Hindlimb muscle (tissue), 1 donor: ENCODE data around the gene UPK2. TPM values are rescaled to one million over a fixed set of nuclear protein-coding genes. Genes with fewer than 3 reads are reported as not detected.

ENCODE experiments used
- DNase-seq: peaks from one replicate; pipeline ENCODE4 v3.0.0-alpha.2; 2013
- polyA plus RNA-seq: library from polyadenylated mRNA; unstranded; fragments of 120-200 nt; gene quantifications from one replicate; pipeline ENCODE4 v1.2.1, GENCODE V29; 2013; ENCODE audit not compliant: insufficient read length

The UPK2 gene
- polyA plus RNA-seq, 1 donor = 1.2 TPM

DNA sequence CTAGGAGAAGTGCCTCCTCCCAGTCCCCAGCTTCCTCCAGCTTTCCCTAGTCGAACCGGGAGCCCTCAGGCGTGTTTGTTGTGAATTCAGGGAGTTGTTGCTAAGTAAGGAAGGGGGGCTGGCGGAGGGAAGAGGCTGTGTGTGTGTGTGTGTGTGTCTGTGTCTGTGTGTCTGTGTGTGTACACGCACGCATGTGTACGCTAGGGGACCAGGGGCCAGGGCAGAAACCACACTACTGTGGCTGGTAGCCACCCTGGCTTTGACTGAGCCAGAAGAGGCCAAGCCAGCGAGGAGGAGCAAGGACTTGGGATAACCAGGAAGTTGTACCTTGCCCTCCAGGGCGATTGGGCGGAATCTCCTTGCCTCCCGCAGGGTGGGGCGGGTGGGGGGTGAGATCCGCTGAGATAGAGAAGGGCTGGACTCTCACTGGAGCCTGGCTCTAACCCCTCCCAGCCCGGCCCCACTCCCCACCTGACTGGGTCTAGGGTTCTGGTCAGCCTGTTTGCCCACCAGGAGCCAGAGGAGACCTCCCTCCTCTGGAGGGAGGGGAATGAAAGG is 37.9 kb upstream of the UPK2 start:
- DNase-seq = peak; percentile 77

DNA sequence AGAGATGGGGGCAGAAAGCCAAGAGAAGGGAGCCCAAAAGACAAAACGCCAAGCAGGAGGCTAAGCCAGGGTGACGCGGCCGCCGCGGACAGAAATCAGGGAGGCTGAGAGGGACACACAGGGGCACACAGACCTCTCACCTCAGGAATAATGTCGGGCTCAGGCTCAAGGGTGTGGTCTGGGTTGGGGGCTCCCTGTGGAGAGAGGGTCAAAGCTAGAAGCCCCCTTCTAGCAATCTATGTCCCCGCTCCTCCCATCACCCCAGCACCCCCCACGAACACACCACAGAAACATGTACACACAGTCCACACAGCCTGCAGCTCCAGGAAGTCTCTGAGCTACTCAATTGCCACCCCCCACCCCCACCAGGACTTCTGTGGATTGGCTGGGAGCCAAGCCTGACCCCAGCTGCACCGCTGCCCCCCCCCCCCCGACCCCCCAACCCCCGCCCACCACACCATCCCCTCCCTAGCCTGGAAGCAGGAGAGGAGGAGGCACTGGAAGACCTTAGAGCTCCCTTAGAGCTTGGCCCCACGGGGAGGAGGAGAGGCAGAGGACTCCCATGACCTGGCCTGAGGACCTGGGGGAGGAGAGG is 37.3 kb upstream of the UPK2 start:
- no peak for DNase-seq

DNA sequence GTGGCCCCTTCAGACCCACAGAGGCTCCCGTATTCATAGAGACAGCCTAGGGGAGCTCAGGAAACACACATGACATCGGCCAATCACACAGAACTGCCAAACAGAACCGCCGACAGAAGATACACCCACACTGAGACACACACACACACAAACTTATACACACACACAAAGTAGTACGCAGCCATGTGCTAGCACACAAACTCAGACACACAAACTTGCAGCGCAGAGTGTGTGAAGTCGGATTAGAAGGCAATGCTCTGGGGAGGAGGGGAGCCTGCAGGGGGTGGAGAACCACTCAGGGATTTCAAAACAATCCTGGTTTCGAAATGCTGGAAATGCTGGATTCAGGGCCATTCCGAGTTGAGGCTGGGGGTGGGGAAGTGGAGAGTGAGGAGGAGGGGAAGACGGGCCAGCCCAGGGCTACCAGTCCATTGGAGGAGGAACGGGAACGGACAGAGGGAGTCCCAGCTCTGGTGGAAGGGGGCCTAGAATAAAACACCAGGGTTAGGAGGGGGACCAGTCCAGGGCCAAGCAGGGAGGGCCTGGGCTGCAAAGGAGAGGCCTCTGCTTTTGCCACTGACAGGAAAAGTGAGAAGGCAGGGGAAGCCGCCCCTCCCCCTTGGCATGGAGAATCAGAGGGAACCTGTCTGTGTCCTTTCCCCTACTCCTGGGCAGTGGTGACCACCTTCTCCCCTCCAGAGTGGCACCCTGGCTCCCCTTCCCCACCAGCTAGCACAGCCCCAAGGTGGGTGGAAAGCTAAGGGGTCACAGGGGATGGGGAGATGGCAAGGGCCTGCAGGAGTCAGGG is 34.8 kb upstream of the UPK2 start:
- no peak for DNase-seq

DNA sequence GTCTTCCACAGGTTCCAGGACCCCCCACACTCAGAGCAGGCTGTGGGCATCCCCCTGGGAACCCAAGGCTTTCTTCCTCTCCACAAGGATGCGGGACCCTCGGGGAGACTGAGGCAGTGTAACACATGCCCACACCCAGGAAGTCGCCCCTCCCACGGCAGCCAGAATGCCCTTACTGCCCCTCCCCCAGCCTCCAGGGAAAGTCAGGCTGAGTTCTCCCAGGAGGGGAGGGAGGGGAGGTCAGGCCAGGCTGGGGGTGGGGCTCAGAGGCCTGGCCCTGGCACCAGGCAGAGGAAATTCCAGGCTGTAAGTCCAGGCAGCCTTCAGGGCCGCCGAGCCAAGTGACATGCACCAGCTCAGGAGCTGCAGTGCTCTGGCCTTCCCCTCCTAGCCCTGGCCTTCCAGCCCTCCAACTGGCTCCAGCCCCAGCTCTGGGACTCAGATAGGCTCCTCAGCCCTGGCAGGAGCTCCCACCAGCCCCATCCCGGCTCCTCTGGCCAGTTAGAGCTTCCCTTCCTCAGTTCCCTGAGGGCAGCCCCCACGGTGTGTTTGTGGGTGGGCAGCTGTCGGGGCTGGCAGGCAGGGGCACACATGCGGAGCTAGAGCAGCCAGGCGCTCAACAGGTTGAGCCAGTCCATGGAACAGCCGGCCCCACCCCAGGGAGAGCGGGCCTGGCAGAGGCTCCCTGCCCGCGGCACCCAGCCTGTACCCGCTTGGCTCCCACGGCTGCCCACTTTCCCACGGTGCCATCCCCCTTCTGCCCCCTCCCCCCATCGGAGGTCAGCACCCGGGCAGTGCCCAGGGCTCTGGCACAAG is 34.0 kb upstream of the UPK2 start:
- DNase-seq = no peak

DNA sequence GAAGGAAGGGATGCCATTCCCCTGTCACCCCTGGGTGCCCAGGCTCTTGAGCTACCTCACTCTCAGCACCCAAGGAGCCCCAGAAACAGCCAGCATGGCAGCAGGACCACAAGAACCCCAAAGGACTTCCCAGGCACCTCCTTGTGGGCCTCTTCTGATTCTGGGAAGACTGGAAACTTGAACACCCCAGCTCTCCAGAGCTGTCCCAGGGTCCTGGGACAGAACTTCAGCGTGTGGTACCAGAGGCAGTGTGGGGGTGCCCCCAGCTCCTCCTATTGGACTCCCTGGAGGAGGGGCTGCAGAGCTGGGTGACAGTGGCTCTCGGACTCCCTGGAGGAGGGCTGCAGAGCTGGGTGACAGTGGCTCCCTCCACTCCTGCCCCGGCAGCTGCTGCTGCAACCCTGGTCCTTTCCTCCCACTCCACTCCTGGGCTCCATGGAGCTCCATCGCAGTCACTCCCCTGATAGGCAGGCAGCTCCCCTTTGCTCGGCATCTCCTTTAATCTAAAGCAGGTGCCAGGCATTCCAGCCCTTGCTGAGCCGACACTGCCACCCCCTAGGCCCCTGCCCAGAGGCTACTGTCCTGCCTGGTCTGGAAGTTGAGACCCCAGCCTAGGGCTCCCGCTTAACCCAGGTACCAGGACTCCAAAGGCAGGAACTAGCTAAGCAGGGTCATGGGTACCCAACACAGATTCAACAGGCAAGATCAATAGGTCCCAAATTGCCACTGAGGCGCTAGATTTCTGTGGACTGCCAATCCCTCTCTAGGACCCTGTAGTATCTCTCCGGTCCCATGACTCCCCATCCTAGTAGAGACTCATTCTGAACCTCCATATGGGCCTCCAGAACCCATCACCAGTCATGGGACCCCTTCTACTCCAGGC is 33.1 kb upstream of the UPK2 start:
- no peak for DNase-seq

DNA sequence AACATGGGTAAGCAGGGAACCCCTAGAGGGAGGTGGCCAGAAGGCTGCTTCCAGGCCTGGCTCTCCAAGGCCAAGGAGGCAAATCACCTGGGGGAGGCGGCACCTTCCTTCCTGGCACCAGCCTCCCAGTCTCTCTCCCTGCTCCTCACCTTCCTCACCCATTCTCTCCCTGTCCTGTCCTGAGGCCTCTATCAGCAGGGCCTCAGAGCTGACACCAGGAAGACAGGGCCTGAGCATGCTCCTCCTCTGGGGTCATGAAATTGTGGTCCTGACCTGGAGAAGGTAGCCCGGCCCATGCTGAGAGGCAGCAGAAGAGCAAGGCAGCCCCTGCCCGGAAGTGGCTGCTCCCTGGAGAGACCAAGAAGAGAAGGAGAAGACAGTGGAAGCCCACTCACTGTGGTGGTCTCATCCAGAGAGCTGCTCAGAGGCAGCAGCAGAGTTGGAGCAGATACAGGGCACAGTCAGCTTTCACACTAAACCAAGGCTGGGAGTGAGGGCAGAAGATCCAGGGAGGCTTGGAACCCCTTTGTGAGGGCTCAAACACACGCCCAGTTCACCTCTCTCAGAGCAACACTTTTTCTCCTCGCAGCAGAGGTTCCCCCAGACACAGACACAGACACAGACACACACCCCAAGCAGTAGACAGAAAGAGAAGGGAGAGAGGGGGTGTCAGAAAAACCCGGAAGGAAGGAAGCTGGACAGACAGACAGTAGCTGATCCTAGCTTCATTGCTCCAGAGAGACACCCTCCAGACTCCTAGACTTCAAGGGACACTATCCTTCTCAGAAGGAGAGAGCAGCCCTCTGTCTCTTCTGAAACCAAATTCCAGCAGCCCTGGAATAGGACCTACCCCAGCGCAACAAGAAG is 32.1 kb upstream of the UPK2 start:
- DNase-seq = no peak

DNA sequence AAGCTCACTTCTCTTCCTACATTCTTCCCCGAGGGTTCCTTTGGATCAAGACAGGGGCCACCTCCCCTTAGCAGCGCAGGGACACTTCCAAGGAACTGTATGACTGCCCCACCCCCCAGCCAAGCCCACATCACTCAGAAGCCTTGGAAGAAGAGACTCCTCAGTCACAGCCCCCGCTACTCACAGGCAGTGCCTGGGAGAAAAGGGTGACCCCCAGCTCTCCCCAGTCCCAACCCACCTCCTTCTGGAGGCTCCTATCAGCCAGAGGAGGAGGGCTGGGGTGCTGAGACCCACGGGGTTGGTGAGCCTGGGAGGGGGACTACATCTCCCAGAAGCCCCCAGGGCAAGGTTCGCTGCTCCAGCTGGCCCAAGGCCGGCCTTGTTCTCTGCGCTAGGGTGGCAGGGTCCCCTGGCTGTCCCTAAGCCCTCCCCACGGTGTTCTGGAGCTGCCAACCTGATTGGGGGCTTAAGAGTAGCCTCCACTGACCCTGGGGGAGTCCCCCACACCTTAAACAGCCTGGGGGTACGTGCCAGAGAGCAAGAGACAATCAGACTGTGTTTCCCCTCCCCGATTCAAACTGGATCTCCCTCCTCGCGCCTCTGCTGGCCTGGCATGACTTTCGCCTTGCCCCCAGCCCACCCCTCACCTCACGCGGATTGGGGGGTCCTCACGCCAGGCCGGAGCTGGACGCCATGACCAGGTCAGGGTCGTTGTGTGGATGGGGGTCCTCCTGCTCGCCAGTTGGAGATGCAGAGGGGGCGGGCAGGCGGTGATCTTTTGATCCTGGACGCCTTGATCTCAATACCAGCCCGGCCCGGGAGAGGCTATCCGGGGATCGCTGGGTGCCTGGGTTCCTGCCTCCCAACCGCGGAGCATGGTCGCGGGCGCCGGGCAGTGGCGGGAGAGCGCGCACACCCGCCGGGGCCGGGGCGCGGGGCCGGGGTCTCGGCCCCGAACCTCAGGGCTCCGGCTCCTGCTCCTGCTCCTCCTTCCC is 31.2 kb upstream of the UPK2 start:
- DNase-seq = no peak

DNA sequence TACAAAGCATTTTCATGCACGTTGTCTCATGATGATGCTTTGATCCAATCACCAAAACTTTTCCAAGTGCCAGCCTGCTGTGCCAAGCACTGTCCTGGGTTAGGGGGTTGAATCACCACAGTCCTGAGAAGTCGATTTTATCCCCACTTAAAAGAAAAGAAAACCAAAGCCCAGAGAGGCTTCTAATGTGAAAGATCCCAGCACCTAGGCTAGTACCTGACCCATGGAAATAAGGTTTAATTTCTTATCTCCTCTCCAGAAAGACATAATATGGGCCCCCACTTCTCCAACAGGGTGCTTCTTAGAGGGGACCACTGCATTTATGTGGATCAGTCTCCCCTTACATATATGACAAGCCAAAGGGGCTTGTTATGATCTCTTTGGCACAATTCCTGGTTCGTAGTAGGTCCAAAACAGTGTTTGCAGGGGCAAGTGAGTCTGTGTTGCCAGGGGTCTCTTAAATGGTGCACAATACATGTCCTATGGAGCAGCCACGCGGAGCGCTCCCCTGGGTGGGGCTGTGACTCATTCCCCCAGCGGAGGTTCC is 28.5 kb upstream of the UPK2 start:
- no peak for DNase-seq

DNA sequence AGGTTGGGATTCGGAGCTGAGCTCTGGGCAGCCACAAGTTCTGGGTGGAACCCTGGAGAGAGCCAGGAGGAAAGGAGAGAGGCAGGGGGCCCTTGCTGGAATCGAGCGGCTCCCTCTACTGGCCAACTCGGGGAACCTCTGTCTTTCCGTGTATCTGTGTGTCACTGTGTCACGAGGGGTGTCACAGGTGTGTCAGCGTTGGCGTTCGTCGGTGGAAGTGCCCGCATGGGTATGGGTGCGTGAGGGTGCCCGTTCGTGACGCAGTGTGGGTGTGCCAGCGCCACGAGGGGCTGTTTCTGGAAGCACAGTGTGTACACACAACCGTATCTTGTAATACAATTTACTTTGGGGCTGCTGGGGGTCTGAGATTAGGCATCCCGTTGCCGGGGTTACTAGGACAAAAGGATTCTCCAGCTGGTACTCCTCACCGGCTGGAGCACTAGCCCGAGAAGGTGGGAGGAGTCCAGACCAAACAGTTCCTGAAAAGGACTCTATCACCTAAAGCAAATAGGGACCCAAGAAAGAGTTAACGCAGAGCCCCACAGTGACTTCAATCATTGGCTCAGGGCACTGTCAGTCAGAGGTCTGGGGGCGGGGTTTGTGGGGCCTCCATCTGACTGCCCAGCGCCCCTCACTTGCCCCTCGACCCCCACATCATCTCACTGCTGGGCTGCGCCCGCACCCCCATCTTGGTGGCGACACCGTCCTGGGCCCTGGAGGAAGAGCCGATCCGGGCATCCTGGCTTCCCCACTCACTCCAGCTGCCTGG is 27.8 kb upstream of the UPK2 start:
- DNase-seq = peak; percentile 95

DNA sequence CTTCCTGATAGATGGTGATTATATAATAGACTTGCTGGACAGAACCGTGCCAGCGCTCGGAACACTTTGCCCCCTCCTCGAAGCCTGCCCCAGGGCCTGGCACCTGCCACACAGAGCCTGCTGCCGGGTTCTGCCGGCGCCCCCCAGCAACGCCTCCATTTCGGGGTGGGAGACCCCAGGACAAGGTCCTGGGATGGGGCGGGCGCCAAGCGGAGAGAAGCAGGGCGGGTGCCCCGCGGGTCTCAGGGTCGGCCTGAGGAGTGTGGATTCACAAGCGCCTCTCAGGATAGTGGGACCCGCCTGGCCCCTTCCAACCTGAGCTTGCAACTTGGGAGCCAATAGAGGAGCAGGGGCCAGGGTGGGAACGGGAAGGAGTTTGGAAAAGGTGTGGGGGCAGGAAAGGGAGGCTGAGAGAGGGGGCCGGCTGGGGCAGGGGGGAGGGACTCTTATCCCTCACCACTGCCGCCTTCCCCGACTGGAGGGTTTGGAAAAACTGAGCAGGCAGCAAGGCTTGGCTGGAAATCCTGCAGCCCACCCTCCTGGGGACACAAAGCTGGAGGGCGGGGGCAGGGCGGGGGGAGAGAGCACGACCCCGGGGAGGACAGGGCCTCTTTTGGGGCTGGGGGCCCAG is 27.1 kb upstream of the UPK2 start:
- DNase-seq = peak; percentile 90

DNA sequence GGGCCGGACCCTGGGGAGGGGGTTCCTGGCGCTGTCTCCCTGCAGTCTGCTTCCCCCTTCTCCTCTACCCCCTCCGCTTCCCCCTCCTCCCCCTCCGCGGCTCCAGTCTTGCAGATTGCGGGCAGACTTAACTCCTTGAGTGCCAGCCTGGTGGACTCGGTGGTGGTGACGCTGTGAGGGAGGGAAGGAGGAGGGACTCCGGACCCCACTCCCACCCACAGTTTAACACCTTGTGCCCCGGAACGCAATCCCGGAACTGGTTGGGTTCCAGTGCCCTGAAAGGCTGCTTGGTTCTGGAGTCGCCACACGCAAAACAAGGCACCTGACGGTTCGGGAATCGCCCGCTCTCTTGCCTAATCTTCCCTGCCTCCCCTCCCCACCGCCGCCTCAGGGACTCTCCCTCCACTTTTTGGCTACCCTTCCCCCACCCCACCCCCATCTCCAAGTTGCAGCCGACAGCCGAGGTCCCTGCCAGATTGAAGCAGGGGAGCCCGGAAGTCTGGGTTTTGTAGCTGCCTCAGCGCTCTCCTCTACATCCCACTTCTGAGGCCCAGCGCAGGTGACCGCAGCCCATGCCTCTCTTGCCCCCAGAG is 26.5 kb upstream of the UPK2 start:
- DNase-seq = peak; percentile 95

DNA sequence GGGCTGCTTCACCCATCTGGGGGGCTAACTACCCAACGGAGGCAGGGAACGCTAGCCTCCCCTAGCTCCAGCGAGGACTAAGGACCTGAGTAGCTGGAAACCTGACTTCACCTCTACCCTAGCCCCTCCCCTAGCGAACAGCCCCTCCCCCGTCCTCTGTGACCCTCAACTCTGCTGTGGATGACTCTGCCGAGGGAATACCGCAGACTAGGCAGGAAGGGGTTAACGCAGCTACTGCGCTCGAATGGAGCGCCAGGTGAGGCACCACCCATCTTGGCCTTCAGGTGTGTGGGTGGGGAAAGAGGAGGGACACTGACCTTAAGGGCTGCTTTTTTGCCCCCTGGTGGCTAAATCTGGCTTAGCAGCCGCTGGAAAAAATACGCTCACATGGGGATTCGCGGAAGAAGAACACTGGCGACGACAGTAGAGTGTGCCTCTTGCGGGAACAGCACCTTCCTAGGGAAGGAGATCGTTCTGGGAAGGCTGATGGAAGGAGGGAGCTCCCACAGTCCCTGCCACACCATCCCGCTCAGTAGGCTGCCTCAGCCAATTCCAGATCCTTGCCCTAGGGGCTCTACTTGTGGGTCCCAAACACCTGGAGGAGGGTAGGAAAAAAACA is 25.9 kb upstream of the UPK2 start:
- peak; percentile 83 for DNase-seq

DNA sequence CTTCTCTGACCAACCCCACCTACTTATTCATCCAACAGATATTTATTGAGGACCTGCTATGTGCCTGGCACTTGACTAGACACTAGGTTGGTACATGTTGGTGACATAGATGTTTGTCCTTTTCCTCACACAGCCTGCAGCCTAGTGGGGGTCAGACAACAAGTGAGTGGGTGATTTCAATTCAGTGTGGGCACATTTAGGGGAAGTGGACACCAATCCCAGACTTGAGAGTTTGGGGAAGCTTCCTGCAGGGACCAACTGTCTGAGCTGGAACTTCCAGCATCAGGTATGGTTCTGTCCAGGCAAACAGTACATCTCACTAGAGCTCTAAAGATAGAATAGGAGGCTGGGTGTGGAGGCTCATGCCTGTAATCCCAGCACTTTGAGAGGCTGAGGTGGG is 24.5 kb upstream of the UPK2 start:
- no peak for DNase-seq

DNA sequence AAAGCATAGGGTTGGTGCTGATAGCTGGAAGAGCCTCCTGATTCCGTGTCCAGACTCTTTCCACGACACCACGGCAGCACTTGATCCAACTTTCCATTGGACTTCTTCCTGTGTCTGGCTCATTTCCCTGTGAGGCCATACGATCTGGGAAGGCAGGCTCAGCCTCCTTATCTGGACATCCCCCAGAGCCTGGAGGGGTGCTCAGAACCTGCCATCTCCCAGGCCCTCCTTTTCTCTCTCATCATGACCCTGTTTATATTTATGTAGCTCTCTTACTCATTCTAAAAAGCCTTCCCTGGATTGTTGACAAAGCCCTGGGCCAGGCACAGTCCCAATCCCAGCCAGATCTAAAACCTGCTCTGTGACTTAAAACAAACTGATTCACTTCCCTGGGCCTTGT is 22.6 kb upstream of the UPK2 start:
- peak; percentile 88 for DNase-seq

DNA sequence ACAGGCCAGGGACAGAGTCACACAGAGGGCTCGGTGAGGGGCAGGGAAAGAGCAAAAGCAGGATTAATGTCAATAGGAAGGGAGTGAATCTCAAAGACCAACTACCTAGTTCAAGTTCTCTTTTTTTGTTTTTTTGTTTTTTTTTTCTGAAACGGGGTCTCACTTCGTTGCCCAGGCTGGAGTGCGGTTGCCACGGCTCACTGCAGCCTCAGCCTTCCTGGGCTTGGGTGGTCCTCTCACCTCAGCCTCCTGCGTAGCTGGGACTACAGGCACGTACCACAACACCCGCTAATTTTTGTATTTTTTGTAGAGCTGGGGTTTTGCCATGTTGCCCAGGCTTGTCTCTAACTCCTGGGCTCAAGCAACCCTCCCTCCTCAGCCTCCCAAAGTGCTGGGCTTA is 20.7 kb upstream of the UPK2 start:
- DNase-seq = no peak

DNA sequence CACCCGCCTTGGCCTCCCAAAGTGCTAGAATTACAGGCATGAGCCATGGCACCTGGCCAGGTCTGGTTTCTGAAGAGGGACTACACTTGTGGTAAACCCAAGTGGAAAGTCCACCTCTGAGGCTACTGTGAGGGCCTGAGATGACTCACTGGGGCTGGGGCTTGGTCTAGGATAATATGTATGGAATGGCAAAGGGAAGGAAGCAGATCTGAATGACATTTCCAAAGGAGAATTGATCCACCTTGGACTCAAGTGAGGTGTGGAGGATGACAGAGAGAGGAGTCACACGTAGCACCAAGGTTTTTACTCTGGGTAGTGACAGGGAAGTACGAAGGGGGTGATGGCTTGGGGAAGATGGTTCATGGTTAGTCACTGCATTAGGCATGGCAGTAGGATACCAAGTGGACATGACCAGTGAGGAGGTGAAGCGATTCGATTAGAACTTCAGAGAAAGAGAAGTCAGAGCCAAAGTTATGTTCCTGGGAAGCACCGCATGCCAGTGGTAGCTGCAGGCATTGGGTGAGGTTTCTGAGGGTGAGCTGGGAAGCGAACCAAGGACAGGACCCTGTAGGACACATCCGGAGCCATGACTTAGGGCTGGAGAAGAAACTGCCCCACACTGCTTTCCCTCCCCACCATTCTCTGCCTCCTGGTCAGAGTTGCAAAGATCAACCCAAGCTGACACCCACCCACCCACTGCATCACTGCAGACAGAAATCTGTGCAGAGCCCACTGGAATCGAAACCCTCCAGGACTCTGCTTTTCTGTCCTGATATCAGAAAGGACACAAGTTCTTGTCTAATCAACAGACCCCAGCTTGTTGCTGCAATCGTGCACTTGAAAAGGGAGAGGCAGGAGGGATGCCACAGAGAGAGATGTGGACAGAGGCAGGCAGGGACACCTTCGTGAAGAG is 17.4 kb upstream of the UPK2 start:
- no peak for DNase-seq
